ENCODE results near the gene CPNE5.
"Not testable (repeated sequence)": the region's sequence is repeated elsewhere in the genome, so short reads cannot be mapped to it uniquely, and the experiment has no call there.

The CPNE5 gene

GRCh38 chr6:36739947-36740817 lies 99.1 kb downstream of the CPNE5 start:
- DNase-seq, result no peak

DNA sequence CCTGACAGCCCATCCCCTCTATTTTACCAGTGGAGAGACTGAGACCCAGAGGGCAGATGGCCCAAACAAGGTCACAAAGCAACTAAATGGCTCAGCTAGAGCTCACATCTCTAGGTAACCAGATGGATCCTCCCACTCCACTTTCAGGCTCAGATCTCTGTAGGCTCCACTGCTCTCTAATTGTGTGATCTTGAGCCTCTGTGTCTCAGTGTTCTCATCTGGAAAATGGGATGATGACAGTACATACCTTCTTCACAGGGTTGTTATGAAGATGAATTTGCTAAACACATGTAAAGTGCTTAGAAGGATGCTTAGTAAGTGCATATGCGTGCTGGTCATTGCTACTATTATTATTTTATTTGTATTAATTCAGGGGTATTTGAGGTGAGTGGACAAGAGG lies 101.1 kb downstream of the CPNE5 start:
- no peak for DNase-seq

DNA sequence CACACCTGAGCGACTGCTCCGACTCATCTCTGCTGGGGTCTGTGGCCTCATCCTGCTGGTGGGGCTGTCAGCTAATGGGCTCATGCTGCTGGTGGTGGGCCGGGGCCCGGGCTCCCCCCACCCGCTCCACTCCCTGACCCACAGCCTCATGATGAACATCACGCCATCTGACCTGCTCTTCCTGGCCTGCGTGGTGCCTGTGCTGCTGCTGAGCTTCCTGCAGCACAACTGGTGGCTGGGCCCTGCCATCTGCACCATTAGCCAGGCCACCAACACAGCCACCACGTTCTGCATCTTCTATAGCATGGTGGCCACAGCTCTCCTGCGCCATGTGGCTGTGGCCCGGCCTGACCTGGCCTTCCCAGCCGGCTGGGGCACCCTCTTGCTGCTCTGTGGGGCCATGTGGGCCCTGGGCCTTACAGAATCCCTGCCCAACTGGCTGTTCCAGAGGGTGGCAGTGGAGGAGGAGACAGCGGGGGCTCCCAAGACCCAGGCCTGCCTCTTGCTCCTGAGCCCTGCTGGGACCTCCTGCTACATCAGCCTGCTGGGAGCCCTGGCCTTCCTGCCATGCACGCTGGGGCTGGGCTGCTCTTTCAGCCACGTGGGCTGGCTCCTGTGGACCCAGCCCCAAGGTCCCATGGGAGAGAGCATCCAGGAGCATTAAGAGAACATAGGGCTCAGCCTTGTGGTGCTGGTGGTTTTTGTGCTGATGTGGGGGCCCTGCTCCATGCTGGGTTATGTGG lies 102.0 kb downstream of the CPNE5 start:
- DNase-seq, result no peak

- peak; percentile 79 for DNase-seq
These were observed 103.9 kb downstream of the CPNE5 start for GRCh38 chr6:36735110-36736071.

DNA sequence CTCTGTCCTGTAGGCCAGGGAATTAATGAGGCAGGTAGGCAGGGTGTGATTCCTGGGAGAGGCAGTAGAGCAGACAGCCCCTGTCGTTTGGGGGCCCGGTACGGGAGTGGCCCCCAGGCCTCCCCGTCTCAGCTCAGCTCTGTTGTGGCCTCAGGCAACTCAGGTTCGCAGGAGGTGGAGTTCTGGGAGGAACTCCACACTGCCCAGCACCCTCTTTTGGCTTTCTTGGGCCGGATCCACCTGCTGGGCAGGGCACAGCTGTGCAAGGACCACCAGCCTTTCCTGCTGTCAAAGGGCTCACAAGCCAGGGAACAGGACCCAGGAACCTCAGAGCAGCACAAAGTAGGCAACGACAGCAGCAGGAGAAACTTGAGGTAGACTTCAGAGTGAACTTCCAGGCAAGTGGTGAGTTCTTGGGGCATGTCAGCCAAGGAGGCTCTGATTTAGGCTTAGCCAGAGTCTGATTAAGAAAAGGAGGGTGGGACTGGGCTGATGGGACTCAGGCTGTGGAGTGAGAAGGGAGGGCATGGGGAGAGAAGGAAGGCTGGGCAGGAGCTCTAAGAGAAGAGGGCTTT lies 104.7 kb downstream of the CPNE5 start:
- no peak for DNase-seq

- DNase-seq, result no peak
These were observed 105.9 kb downstream of the CPNE5 start for GRCh38 chr6:36733300-36733699.

GRCh38 chr6:36731622-36732310 lies 107.5 kb downstream of the CPNE5 start:
- no peak for DNase-seq

DNA sequence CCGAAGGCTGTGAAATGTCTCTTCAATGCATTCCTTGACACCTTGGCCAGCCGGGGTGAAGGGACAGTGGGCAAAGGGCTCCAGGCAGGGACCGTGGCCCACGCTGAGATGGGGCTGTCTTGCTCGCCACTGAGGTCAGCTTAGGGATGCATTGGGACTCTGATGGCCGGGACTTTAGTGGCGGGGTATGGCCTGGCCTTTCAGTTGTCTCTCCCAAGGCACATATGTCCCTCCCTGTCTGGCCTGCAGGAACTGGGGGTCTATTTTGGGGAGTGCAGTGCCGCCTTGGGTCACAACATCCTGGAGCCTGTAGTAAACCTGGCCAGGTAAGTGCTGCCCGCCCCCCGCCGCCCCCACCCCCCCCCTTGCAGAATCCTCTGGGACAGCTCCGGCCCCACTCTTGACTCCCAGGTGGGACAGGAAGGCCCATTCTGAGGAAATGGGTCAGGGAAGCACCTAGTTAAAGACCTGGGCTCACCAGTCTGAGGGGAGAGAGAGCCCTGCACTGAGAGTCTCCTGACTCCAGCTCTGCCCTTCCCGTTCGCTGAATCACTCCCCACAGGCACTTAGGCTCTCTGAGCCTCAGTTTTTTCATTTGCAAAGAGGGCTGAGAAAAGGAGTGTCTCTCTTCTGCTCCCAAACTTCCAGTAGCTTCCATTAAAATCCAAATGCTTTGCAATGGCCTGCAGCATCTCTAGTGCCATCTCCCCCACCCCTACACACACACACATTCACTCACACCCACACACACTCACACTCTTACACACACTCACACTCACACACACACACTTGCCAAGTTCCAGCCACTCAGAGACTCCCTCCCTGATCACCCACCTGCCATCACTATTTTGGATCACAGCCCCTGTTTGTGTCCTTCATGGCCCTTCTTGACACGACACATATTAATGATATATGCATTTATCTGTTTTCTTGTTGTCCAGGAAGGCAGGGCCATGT lies 108.5 kb downstream of the CPNE5 start:
- no peak for DNase-seq

GRCh38 chr6:36729161-36729524 lies 110.1 kb downstream of the CPNE5 start:
- DNase-seq, result no peak

- no peak for DNase-seq
These were observed 110.7 kb downstream of the CPNE5 start for GRCh38 chr6:36728289-36729160.

GRCh38 chr6:36727505-36728021 lies 111.7 kb downstream of the CPNE5 start:
- DNase-seq, result peak; percentile 95

DNA sequence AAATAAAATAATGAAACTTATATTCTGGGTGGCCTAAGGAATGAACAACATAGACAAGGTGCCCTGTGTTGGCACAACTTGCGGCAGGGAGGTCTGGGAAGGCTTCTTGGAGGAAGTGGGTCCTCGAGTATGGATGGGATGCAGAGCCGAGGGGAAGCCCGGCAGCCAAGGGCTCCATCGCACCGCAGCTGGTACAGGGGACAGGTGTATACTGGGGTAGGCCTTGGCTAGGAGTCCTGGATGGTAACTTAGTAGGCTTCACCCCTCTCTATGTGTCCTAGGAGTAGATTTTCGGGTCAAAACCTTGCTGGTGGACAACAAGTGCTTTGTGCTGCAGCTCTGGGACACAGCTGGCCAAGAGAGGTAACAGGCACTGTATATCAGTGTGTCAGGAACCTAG lies 113.7 kb downstream of the CPNE5 start:
- DNase-seq, result no peak

DNA sequence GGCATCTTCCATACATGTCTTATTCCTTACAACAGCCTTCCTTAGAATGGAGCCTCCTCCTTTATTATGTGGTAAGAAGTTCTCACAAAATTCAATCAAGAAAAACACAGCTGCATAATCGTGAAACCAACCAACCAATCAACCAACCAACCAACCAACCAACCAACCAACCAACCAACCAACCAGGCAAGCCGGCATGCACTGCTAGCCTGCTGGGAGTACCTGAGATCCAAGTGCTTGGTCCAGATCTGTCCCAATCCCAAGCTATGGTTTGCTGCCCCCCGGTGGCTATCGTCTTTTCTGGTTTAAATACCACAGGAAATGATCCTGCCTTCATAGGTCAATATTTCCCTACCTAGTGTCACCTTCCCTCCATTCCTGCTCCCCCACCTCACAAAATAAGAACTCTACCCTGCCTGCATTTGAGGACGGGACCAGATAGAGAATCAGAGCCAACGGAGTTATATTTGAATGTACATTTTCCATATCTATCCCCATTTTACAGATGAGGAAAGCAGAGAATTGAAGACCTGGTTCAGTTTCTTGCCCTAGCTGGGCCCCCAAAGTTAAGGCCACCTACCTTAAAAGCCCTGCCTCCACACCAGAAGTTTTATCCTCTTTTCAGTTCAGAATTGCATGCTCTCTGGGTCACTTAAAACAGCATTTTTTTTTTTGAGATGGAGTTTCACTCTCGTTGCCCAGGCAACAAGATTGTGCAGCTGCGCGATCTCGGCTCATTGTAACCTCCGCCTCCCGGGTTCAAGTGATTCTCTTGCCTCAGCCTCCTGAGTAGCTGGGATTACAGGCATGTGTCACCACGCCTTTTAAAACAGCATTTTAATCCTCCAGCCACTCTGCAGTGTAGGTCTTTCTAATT lies 114.5 kb downstream of the CPNE5 start:
- DNase-seq, result no peak

- not testable (repeated sequence) for DNase-seq
These were observed 115.3 kb downstream of the CPNE5 start for GRCh38 chr6:36723992-36724391.

- DNase-seq, result no peak
These were observed 116.4 kb downstream of the CPNE5 start for GRCh38 chr6:36722879-36723278.

- no peak for DNase-seq
These were observed 116.9 kb downstream of the CPNE5 start for GRCh38 chr6:36722365-36722764.

DNA sequence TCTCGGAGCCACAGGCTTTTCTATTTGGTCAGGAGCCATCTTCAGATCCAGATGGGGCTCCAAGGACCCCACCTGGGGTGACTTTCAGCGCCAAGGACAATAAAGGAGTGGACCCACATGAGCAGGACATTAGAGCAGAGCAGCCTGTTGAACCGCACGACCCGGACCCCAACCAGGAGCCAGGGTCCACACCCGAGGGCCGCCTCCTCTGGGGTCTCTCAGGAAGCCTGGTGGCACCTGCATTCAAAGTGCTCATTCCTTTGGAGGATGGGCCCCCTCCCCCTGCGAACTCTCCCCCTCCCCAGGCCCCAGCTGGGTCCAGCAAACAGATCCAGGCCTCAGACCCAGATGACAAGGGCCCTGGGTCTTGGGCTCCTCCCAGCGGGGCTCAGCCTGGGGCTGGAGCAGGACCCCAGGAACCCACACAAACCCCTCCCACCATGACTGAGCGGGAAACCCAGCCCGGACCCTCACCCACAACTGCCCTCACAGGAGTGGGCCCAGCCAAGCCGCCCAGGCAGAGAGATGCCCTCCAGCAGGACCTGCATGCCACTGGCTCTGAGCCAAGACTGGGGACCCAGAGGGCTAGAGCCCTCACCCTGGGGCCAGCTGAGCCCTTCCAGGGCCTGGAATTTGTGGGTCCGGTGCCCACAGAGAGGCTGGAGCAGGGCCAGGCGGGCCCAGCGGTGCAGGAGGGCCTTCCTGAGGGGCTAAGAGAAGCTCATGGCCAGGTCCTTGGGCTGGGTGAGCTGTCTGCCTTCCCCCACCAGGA lies 117.7 kb downstream of the CPNE5 start:
- no peak for DNase-seq
